Activated CD4-positive, CD25-positive, alpha-beta regulatory T cell treated with anti-CD3 and anti-CD28 coated beads, Interleukin-2, amount 50 U/mL, for 72 hours (primary cell): ENCODE results near the gene ADAMTS5.

Source experiments
- DNase-seq: peaks from one replicate; pipeline ENCODE4 v3.0.0; 2021

The ADAMTS5 gene

GRCh38 chr21:26967062-26967913 lies at the start of gene ADAMTS5:
Gene ADAMTS5 (minus strand): TSS chr21:26967088. CDS start chr21:26966391, 697 bp downstream.
- DNase-seq: no peak

GRCh38 chr21:27001526-27001925 lies 34.6 kb upstream of the ADAMTS5 start:
- DNase-seq: no peak

GRCh38 chr21:26983576-26983975 lies 16.7 kb upstream of the ADAMTS5 start:
- DNase-seq: no peak

- DNase-seq: no peak
Measured at GRCh38 chr21:26982767-26983166, 15.9 kb upstream of the ADAMTS5 start.

- DNase-seq: no peak
Measured at GRCh38 chr21:26977746-26978145, 10.9 kb upstream of the ADAMTS5 start.

- no peak for DNase-seq
Measured at GRCh38 chr21:26973226-26973625, 6.3 kb upstream of the ADAMTS5 start.

GRCh38 chr21:26972192-26972591 lies 5.3 kb upstream of the ADAMTS5 start:
- DNase-seq: no peak

GRCh38 chr21:26969971-26970725 lies 3.3 kb upstream of the ADAMTS5 start:
- DNase-seq: no peak

GRCh38 chr21:26966649-26967061 lies 233 bp downstream of the ADAMTS5 start:
- DNase-seq: no peak

- DNase-seq: no peak
Measured at GRCh38 chr21:26965907-26966581, 844 bp downstream of the ADAMTS5 start.

- no peak for DNase-seq
Measured at GRCh38 chr21:26965040-26965906, 1.6 kb downstream of the ADAMTS5 start.

GRCh38 chr21:26964170-26964778 lies 2.6 kb downstream of the ADAMTS5 start:
- DNase-seq: no peak

- DNase-seq: no peak
Measured at GRCh38 chr21:26962621-26963181, 4.2 kb downstream of the ADAMTS5 start.

GRCh38 chr21:26961698-26962097 lies 5.2 kb downstream of the ADAMTS5 start:
- DNase-seq: no peak

GRCh38 chr21:26958788-26959187 lies 8.1 kb downstream of the ADAMTS5 start:
- no peak for DNase-seq

- DNase-seq: no peak
Measured at GRCh38 chr21:26956813-26957212, 10.1 kb downstream of the ADAMTS5 start.

GRCh38 chr21:26956216-26956615 lies 10.7 kb downstream of the ADAMTS5 start:
- no peak for DNase-seq

- no peak for DNase-seq
Measured at GRCh38 chr21:26954662-26955121, 12.2 kb downstream of the ADAMTS5 start.

GRCh38 chr21:26952374-26953066 lies 14.4 kb downstream of the ADAMTS5 start:
- DNase-seq: no peak

GRCh38 chr21:26949830-26950229 lies 17.1 kb downstream of the ADAMTS5 start:
- DNase-seq: no peak

- DNase-seq: no peak
Measured at GRCh38 chr21:26948194-26948593, 18.7 kb downstream of the ADAMTS5 start.
